K562 (cell line): ENCODE results near the gene ZCCHC14. TPM values are rescaled to one million over a fixed set of nuclear protein-coding genes. Genes with fewer than 3 reads are reported as not detected.

Source experiments
- BACH1 ChIP-seq: fragments of 200-800 bp; sonication (Bioruptor generic); IDR thresholded peaks from 2 replicates; pipeline ENCODE4 v1.6.1; 2016; ENCODE audit warnings: missing genetic modification characterization, missing compliant biosample characterization
- CC2D1A ChIP-seq: fragments of 450-650 bp; IDR thresholded peaks from 2 replicates; pipeline ENCODE4 v1.6.1; 2017; ENCODE audit warnings: mild to moderate bottlenecking
- CHD4 ChIP-seq: fragments of 200-600 bp; sonication (generic); IDR thresholded peaks from 3 replicates; pipeline ENCODE4 v1.6.1; 2012; ENCODE audit warnings: low read depth, mild to moderate bottlenecking, mixed read lengths, low read length, inconsistent platforms; ENCODE audit not compliant: insufficient read depth, insufficient replicate concordance, poor library complexity, severe bottlenecking
- ELF1 ChIP-seq: fragments of 200-800 bp; sonication (Bioruptor generic); IDR thresholded peaks from 2 replicates; pipeline ENCODE4 v1.6.1; 2016; ENCODE audit warnings: missing genetic modification characterization, missing compliant biosample characterization
- FOS ChIP-seq: IDR thresholded peaks from 3 replicates; pipeline ENCODE4 v1.6.1; 2011; ENCODE audit not compliant: insufficient read length; ENCODE audit errors: extremely low read depth
- MED1 ChIP-seq: sonication (generic); formaldehyde crosslinking; IDR thresholded peaks from 2 replicates; pipeline ENCODE4 v1.8.1; 2023; ENCODE audit warnings: missing genetic modification reagents, borderline replicate concordance
- PHB2 ChIP-seq: fragments of 450-650 bp; IDR thresholded peaks from 2 replicates; pipeline ENCODE4 v1.6.1; 2017; ENCODE audit warnings: low read depth
- PHF20 ChIP-seq: fragments of 450-650 bp; IDR thresholded peaks from 2 replicates; pipeline ENCODE4 v1.6.1; 2018; ENCODE audit not compliant: partially characterized antibody
- POLR3G ChIP-seq: IDR thresholded peaks from 2 replicates; pipeline ENCODE4 v1.6.1; 2011; ENCODE audit not compliant: insufficient read length, insufficient replicate concordance; ENCODE audit errors: extremely low read depth
- PTRF ChIP-seq: fragments of 450-650 bp; IDR thresholded peaks from 2 replicates; pipeline ENCODE4 v1.6.1; 2016; ENCODE audit warnings: mild to moderate bottlenecking, missing genetic modification characterization, missing compliant biosample characterization
- SIN3B ChIP-seq: fragments of 450-650 bp; IDR thresholded peaks from 2 replicates; pipeline ENCODE4 v1.6.1; 2017; ENCODE audit warnings: low read depth, mild to moderate bottlenecking, moderate library complexity
- TFAM ChIP-seq: fragments of 250-450 bp; sonication (Bioruptor Pico); conservative IDR thresholded peaks from 2 replicates; pipeline ENCODE4 v1.5.0; 2021; ENCODE audit warnings: mild to moderate bottlenecking, moderate library complexity
- ZNF561 ChIP-seq: fragments of 450-650 bp; formaldehyde crosslinking; conservative IDR thresholded peaks from 2 replicates; pipeline ENCODE4 v1.4.0; 2020; ENCODE audit warnings: mild to moderate bottlenecking, moderate library complexity
- ZNF583 ChIP-seq: fragments of 250-450 bp; sonication (Bioruptor Pico); IDR thresholded peaks from 2 replicates; pipeline ENCODE4 v1.4.0; 2020
- ZNF586 ChIP-seq: fragments of 450-650 bp; formaldehyde crosslinking; conservative IDR thresholded peaks from 2 replicates; pipeline ENCODE4 v1.4.0; 2020; ENCODE audit warnings: mild to moderate bottlenecking, moderate library complexity
- ZNF589 ChIP-seq: fragments of 200-800 bp; sonication (Bioruptor generic); IDR thresholded peaks from 2 replicates; pipeline ENCODE4 v1.6.1; 2016; ENCODE audit warnings: low read depth, missing genetic modification characterization, missing compliant biosample characterization
- polyA plus RNA-seq, 8 experiments: library from polyadenylated mRNA; depleted of rRNA in 4 of 8; stranded (reverse) in 5 of 8; unstranded in 3 of 8; fragments of >200 nt; fragmentation: Nextera tagmentation in 2 of 8; fragmentation: Illumina TruSeq in 1 of 8; extraction: Ambion mirVana in 2 of 8; extraction: Trizol in 1 of 8; gene quantifications; 2 replicates each; pipeline versions ENCODE4 v1.2.1 to v1.2.3, GENCODE V29; 2011 to 2014; ENCODE audit warnings: inconsistent platforms in 1 of 8, missing spikeins in 1 of 8
- total RNA-seq, 7 experiments: library from RNA; depleted of rRNA in 6 of 7; stranded (reverse); fragments of >200 nt in 6 of 7; fragmentation: Illumina TruSeq in 2 of 7; extraction: Trizol in 2 of 7; gene quantifications; 2 replicates each; pipeline versions ENCODE4 v1.2.1 to v1.2.3, GENCODE V29; 2011 to 2021; ENCODE audit warnings: low replicate concordance in 1 of 7
- TF ChIP-seq, protein P1 (sequence below): fragments of 450-650 bp; IDR thresholded peaks from 2 replicates; pipeline ENCODE4 v1.6.1; 2017; ENCODE audit warnings: antibody characterized with exemption
- TF ChIP-seq, protein P2 (sequence below): fragments of 250-450 bp; sonication (Bioruptor Pico); IDR thresholded peaks from 2 replicates; pipeline ENCODE4 v1.8.0; 2022; ENCODE audit warnings: inconsistent platforms, mild to moderate bottlenecking, moderate library complexity, borderline replicate concordance
- TF ChIP-seq, protein P3 (sequence below): sonication (generic); formaldehyde crosslinking; IDR thresholded peaks from 2 replicates; pipeline ENCODE4 v1.5.0; 2020; ENCODE audit warnings: missing genetic modification reagents
- TF ChIP-seq, protein P4 (sequence below): sonication (generic); formaldehyde crosslinking; IDR thresholded peaks from 2 replicates; pipeline ENCODE4 v1.8.1; 2022; ENCODE audit warnings: missing genetic modification reagents
- TF ChIP-seq, protein P5 (sequence below), 3 experiments: IDR thresholded peaks in 2 of 3; conservative IDR thresholded peaks in 1 of 3; 2 replicates each; pipeline ENCODE4 v1.5.1; 2011 to 2012; ENCODE audit warnings: low read length in 3 of 3, mild to moderate bottlenecking in 3 of 3, control low read depth in 2 of 3, improper control_type of control experiment in 1 of 3, inconsistent platforms in 1 of 3, low read depth in 1 of 3, mixed read lengths in 1 of 3, moderate library complexity in 1 of 3; ENCODE audit not compliant: insufficient read depth in 2 of 3

ZCCHC14 gene
- total and polyA plus RNA-seq, 9 of the 15 experiments (the other 6 are each of a cell fraction or from before 2014, with no cell fraction given), result 1.5 to 12.4 (median 2.9) TPM

DNA sequence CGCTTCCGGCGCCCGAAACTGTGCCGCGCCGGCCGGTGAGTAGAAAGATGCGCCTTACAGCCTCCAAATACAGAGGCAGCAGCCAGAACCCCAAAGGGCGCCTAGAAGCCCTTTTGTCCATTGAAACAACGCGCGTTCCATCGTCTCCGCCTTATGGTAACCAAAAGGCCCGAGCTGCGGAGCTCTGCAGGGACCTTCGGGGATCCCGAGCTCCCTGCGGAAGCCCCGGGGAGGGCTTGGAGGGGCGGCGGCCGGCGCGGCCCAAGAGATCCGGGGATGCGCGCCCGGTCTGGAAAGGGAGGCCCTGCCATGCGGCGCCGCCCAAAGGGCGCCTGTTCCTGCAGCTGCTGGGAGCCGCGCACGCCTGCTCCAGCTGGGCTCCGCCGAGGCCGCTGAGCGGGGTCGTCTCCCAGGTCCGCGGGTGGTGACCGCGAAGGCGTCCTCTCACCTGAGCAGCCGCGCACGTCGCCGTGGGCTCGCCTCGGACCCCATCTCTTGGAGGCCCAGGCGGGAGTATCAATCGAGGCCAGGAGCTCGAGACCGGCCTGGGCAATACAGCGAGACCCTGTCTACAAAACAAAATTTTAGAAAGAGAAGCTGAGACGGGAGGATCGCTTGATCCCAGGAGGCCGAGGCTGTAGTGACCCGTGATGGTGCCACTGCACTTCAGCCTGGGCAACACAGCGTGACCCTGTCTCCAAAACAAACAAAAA is 108.5 kb downstream of the ZCCHC14 start (continued):
- TF ChIP-seq, protein P1, sequence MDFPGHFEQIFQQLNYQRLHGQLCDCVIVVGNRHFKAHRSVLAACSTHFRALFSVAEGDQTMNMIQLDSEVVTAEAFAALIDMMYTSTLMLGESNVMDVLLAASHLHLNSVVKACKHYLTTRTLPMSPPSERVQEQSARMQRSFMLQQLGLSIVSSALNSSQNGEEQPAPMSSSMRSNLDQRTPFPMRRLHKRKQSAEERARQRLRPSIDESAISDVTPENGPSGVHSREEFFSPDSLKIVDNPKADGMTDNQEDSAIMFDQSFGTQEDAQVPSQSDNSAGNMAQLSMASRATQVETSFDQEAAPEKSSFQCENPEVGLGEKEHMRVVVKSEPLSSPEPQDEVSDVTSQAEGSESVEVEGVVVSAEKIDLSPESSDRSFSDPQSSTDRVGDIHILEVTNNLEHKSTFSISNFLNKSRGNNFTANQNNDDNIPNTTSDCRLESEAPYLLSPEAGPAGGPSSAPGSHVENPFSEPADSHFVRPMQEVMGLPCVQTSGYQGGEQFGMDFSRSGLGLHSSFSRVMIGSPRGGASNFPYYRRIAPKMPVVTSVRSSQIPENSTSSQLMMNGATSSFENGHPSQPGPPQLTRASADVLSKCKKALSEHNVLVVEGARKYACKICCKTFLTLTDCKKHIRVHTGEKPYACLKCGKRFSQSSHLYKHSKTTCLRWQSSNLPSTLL, result peak; percentile 78; the same call in 1 of the 2 replicates
- TF ChIP-seq FOS (no peak), ZNF586 (CRISPR knock-in tag) (no peak), SIN3B (no peak), TFAM (CRISPR knock-in tag) (no peak), PHF20 (no peak), ZNF583 (CRISPR knock-in tag) (no peak), CHD4 (no peak), POLR3G (no peak), ZNF561 (CRISPR knock-in tag) (no peak), CC2D1A (peak; percentile 39; the same call in 1 of the 2 replicates), ELF1 (tag) (no peak), PHB2 (no peak), MED1 (CRISPR knock-in tag) (no peak), PTRF (tag) (no peak), BACH1 (tag) (no peak), ZNF589 (CRISPR knock-in tag) (peak; percentile 37; the same call in 1 of the 2 replicates)
- TF ChIP-seq, protein P2, sequence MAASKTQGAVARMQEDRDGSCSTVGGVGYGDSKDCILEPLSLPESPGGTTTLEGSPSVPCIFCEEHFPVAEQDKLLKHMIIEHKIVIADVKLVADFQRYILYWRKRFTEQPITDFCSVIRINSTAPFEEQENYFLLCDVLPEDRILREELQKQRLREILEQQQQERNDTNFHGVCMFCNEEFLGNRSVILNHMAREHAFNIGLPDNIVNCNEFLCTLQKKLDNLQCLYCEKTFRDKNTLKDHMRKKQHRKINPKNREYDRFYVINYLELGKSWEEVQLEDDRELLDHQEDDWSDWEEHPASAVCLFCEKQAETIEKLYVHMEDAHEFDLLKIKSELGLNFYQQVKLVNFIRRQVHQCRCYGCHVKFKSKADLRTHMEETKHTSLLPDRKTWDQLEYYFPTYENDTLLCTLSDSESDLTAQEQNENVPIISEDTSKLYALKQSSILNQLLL (CRISPR knock-in tag), result no peak
- TF ChIP-seq, protein P3, sequence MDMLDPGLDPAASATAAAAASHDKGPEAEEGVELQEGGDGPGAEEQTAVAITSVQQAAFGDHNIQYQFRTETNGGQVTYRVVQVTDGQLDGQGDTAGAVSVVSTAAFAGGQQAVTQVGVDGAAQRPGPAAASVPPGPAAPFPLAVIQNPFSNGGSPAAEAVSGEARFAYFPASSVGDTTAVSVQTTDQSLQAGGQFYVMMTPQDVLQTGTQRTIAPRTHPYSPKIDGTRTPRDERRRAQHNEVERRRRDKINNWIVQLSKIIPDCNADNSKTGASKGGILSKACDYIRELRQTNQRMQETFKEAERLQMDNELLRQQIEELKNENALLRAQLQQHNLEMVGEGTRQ (CRISPR knock-in tag), result no peak
- TF ChIP-seq, protein P4, sequence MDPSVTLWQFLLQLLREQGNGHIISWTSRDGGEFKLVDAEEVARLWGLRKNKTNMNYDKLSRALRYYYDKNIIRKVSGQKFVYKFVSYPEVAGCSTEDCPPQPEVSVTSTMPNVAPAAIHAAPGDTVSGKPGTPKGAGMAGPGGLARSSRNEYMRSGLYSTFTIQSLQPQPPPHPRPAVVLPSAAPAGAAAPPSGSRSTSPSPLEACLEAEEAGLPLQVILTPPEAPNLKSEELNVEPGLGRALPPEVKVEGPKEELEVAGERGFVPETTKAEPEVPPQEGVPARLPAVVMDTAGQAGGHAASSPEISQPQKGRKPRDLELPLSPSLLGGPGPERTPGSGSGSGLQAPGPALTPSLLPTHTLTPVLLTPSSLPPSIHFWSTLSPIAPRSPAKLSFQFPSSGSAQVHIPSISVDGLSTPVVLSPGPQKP (CRISPR knock-in tag), result no peak
- TF ChIP-seq, protein P5, sequence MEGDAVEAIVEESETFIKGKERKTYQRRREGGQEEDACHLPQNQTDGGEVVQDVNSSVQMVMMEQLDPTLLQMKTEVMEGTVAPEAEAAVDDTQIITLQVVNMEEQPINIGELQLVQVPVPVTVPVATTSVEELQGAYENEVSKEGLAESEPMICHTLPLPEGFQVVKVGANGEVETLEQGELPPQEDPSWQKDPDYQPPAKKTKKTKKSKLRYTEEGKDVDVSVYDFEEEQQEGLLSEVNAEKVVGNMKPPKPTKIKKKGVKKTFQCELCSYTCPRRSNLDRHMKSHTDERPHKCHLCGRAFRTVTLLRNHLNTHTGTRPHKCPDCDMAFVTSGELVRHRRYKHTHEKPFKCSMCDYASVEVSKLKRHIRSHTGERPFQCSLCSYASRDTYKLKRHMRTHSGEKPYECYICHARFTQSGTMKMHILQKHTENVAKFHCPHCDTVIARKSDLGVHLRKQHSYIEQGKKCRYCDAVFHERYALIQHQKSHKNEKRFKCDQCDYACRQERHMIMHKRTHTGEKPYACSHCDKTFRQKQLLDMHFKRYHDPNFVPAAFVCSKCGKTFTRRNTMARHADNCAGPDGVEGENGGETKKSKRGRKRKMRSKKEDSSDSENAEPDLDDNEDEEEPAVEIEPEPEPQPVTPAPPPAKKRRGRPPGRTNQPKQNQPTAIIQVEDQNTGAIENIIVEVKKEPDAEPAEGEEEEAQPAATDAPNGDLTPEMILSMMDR (IDR thresholded peaks at IDR 0.05 in 2 of 3, conservative IDR thresholded peaks at IDR 0.05 in 1 of 3; ENCODE audit: insufficient read depth in 2 of 3, low read depth in 1 of 3, low read length in 3 of 3), result no peak
